HepG2 (cell line): ENCODE measurements around the gene VSX1. TPM values are rescaled to one million over a fixed set of nuclear protein-coding genes. Genes with fewer than 3 reads are reported as not detected.

Source experiments
- ATAC-seq: fragments of 200-7000 bp; cut with Tn5 transposase; 3 replicates; pipeline ENCODE4 v1.9.1; 2020; ENCODE audit warnings: mild to moderate bottlenecking, moderate library complexity
- BruUV-seq: library from RNA; stranded (reverse); fragments of 400-500 nt; replicated peaks from 2 replicates; lab custom pipeline; 2021; lab: Mats Ljungman, UMichigan
- CTCF ChIA-PET: fragments of 300-600 bp; formaldehyde crosslinking; extraction: SDS; loops from one replicate; lab custom pipeline; 2021; ENCODE audit warnings: low total read pairs, inconsistent platforms, low intra/inter-chr PET ratio; lab: Yijun Ruan, JAX
- POLR2A ChIA-PET: fragments of 350-600 bp; sonication (Branson Sonifier 250); formaldehyde crosslinking; loops from one replicate; lab custom pipeline; 2020; ENCODE audit warnings: antibody characterized with exemption, inconsistent platforms; lab: Yijun Ruan, JAX
- DNase-seq: peaks from one replicate; pipeline ENCODE4 v3.0.0-alpha.2; 2015; ENCODE audit warnings: low spot score
- FAIRE-seq: peaks from 3 replicates; lab custom pipeline; 2011; peaks lifted over from hg19 to GRCh38; lab: Jason Lieb, UNC
- H2AFZ ChIP-seq: one replicate; pipeline ENCODE4 v1.6.1; 2011; ENCODE audit warnings: low read length, inconsistent platforms
- H3K27ac ChIP-seq: fragments of 300-600 bp; 3 replicates; pipeline ENCODE4 v1.8.0; 2011; ENCODE audit warnings: mixed run types, mild to moderate bottlenecking, mixed read lengths, low read length, inconsistent platforms; ENCODE audit not compliant: insufficient read depth; ENCODE audit errors: extremely low read length
- H3K27me3 ChIP-seq, 2 experiments: fragments of 200-600 bp in 1 of 2; 2 replicates in 1 of 2; 3 replicates in 1 of 2; pipeline versions ENCODE4 v1.6.0 to v1.8.0; 2011; ENCODE audit warnings: low read length in 2 of 2, mild to moderate bottlenecking in 2 of 2, moderate library complexity in 2 of 2, inconsistent platforms in 1 of 2; ENCODE audit not compliant: insufficient read depth in 2 of 2, control insufficient read depth in 1 of 2
- H3K36me3 ChIP-seq, 2 experiments: fragments of 200-600 bp in 1 of 2; replicated peaks in 1 of 2; 2 replicates in 1 of 2; 3 replicates in 1 of 2; pipeline versions ENCODE4 v1.5.1 to v1.8.0; 2011; ENCODE audit warnings: low read length in 2 of 2, inconsistent platforms in 1 of 2; ENCODE audit not compliant: insufficient read depth in 2 of 2, control insufficient read depth in 1 of 2
- H3K4me1 ChIP-seq: 2 replicates; pipeline ENCODE4 v1.5.1; 2012; ENCODE audit warnings: low read length, inconsistent platforms; ENCODE audit not compliant: insufficient read depth
- H3K4me2 ChIP-seq: 2 replicates; pipeline ENCODE4 v1.6.0; 2011; ENCODE audit warnings: low read depth, low read length, inconsistent platforms
- H3K4me3 ChIP-seq, 3 experiments: fragments of 200-600 bp in 1 of 3; sonication (generic), shearing (Covaris generic) in 1 of 3; replicated peaks in 1 of 3; 2 replicates each; pipeline ENCODE4 v1.5.1; 2011 to 2016; ENCODE audit warnings: low read length in 3 of 3, inconsistent platforms in 2 of 3, low read depth in 2 of 3, mild to moderate bottlenecking in 2 of 3, control low read depth in 1 of 3, mixed read lengths in 1 of 3; ENCODE audit not compliant: insufficient read depth in 1 of 3
- H3K79me2 ChIP-seq: one replicate; pipeline ENCODE4 v1.6.1; 2011; ENCODE audit warnings: low read length, inconsistent platforms; ENCODE audit not compliant: insufficient read depth
- H3K9ac ChIP-seq: 2 replicates; pipeline ENCODE4 v1.6.0; 2011; ENCODE audit warnings: mild to moderate bottlenecking, low read depth, low read length, inconsistent platforms; ENCODE audit not compliant: insufficient read depth
- H3K9me3 ChIP-seq: 2 replicates; pipeline ENCODE4 v1.5.1; 2012; ENCODE audit warnings: mild to moderate bottlenecking, low read length
- H4K20me1 ChIP-seq: 2 replicates; pipeline ENCODE4 v1.6.0; 2011; ENCODE audit warnings: inconsistent platforms, mild to moderate bottlenecking, low read length, moderate library complexity; ENCODE audit not compliant: insufficient read depth
- CBFB ChIP-seq: sonication (generic); formaldehyde crosslinking; IDR thresholded peaks from 2 replicates; pipeline ENCODE4 v1.4.0; 2020; ENCODE audit warnings: missing genetic modification reagents
- EED ChIP-seq: sonication (generic); formaldehyde crosslinking; IDR thresholded peaks from 2 replicates; pipeline ENCODE4 v1.5.0; 2020; ENCODE audit warnings: mild to moderate bottlenecking, missing genetic modification reagents
- FOXP1 ChIP-seq, 2 experiments: fragments of 450-650 bp in 1 of 2; IDR thresholded peaks; 2 replicates each; pipeline ENCODE4 v1.6.1; 2017 to 2018; ENCODE audit warnings: antibody characterized with exemption in 1 of 2
- JUND ChIP-seq: sonication (generic); formaldehyde crosslinking; IDR thresholded peaks from 2 replicates; pipeline ENCODE4 v1.8.0; 2022; ENCODE audit warnings: mild to moderate bottlenecking, missing genetic modification reagents
- PBX3 ChIP-seq: sonication (generic); formaldehyde crosslinking; IDR thresholded peaks from 2 replicates; pipeline ENCODE4 v1.8.1; 2023; ENCODE audit warnings: missing genetic modification reagents, inconsistent platforms, borderline replicate concordance
- REXO4 ChIP-seq: sonication (generic); formaldehyde crosslinking; IDR thresholded peaks from 2 replicates; pipeline ENCODE4 v1.8.0; 2022; ENCODE audit warnings: missing genetic modification reagents, mild to moderate bottlenecking, borderline replicate concordance
- RFXAP ChIP-seq: sonication (generic); formaldehyde crosslinking; IDR thresholded peaks from 2 replicates; pipeline ENCODE4 v1.4.0; 2020; ENCODE audit warnings: missing genetic modification reagents, borderline replicate concordance
- SAFB2 ChIP-seq: sonication (generic); formaldehyde crosslinking; IDR thresholded peaks from 2 replicates; pipeline ENCODE4 v1.5.1; 2020; ENCODE audit warnings: missing genetic modification reagents, low read depth, mild to moderate bottlenecking, borderline replicate concordance
- TEAD2 ChIP-seq: sonication (generic); formaldehyde crosslinking; IDR thresholded peaks from 2 replicates; pipeline ENCODE4 v1.9.0; 2021; ENCODE audit warnings: missing genetic modification reagents
- TFE3 ChIP-seq: IDR thresholded peaks from 2 replicates; pipeline ENCODE4 v1.6.1; 2016
- ZBTB26 ChIP-seq: IDR thresholded peaks from 2 replicates; pipeline ENCODE4 v1.6.1; 2016; ENCODE audit warnings: missing compliant biosample characterization, missing genetic modification reagents, borderline replicate concordance
- ZFAT ChIP-seq: sonication (generic); formaldehyde crosslinking; conservative IDR thresholded peaks from 2 replicates; pipeline ENCODE4 v1.8.1; 2023; ENCODE audit warnings: missing genetic modification reagents, inconsistent platforms
- ZFP36 ChIP-seq: fragments of 150-350 bp; IDR thresholded peaks from 2 replicates; pipeline ENCODE4 v1.6.1; 2018; ENCODE audit warnings: borderline replicate concordance, low read length, low read depth; ENCODE audit not compliant: partially characterized antibody
- ZFP91 ChIP-seq: sonication (generic); formaldehyde crosslinking; IDR thresholded peaks from 2 replicates; pipeline ENCODE4 v1.9.0; 2022; ENCODE audit warnings: missing genetic modification reagents, mild to moderate bottlenecking, borderline replicate concordance
- ZNF512B ChIP-seq: sonication (generic); formaldehyde crosslinking; IDR thresholded peaks from 2 replicates; pipeline ENCODE4 v1.5.1; 2020; ENCODE audit warnings: missing genetic modification reagents, mild to moderate bottlenecking, borderline replicate concordance
- ZNF616 ChIP-seq: sonication (generic); formaldehyde crosslinking; IDR thresholded peaks from 2 replicates; pipeline ENCODE4 v1.5.0; 2020; ENCODE audit warnings: low read depth, mild to moderate bottlenecking, missing genetic modification reagents
- ZNF619 ChIP-seq: sonication (generic); formaldehyde crosslinking; IDR thresholded peaks from 2 replicates; pipeline ENCODE4 v1.4.0; 2020; ENCODE audit warnings: mild to moderate bottlenecking, missing genetic modification reagents
- WGBS: methylation state at CpG from one replicate; pipeline ENCODE4 v1.1.6; 2017; ENCODE audit warnings: low lambda C conversion rate; 5-methylcytosine and 5-hydroxymethylcytosine counted together
- in situ Hi-C: cut with HindIII; loops from 2 replicates; pipeline ENCODE4 v1.10.0; 2017; ENCODE audit warnings: low pct_unique_long_range_greater_than_20kb; ENCODE audit not compliant: extremely low pct_ligation_motif_present
- intact Hi-C: fragments of 100-400 bp; cut with micrococcal nuclease; formaldehyde crosslinking; loops from one replicate; pipeline ENCODE4 v1.10.0; 2022; ENCODE audit not compliant: unreplicated experiment
- polyA plus RNA-seq, 8 experiments: library from polyadenylated mRNA; depleted of rRNA in 3 of 8; stranded (reverse) in 7 of 8; unstranded in 1 of 8; fragments of >200 nt; fragmentation: Illumina TruSeq in 4 of 8; extraction: Trizol in 4 of 8; gene quantifications; 2 replicates each; pipeline versions ENCODE4 v1.2.1 to v1.2.3, GENCODE V29; 2011 to 2016; ENCODE audit warnings: low read depth in 4 of 8, missing spikeins in 1 of 8, mixed read lengths in 1 of 8; ENCODE audit not compliant: insufficient read depth in 1 of 8
- total RNA-seq, 5 experiments: library from RNA; depleted of rRNA; stranded (reverse); fragments of >200 nt; fragmentation: Illumina TruSeq; extraction: Trizol; gene quantifications; 2 replicates each; pipeline ENCODE4 v1.2.3, GENCODE V29; 2016; ENCODE audit warnings: low read depth in 1 of 5

The VSX1 gene
- total and polyA plus RNA-seq, 2 of the 13 experiments (the other 11 are each of a cell fraction or from before 2014, with no cell fraction given): 0.04 TPM; not detected in 1

GRCh38 chr20:25120457-25120856 is 38.5 kb upstream of the VSX1 start:
- intact Hi-C loops: no loop called here
- no peak overlapping the region for H3K4me2 ChIP-seq
- no peaks in the 10 kb centered on the region for H4K20me1 ChIP-seq
- in situ Hi-C loops: no loop called here
- H3K36me3 ChIP-seq: no peaks in the 10 kb centered on the region
- ATAC-seq: no peak
- peaks cover 4 to 15% of the 10 kb centered on the region in 2 experiments; a peak in 4 of 5 replicates for H3K27me3 ChIP-seq
- CTCF ChIA-PET: no interaction called here
- H3K4me3 ChIP-seq: no peak overlapping the region
- H2AFZ ChIP-seq: no peak overlapping the region
- no peaks in the 10 kb centered on the region for H3K9me3 ChIP-seq
- 4% methylated on average over 3 of the region's 3 CpGs for WGBS
- POLR2A ChIA-PET: no interaction called here
- no peak overlapping the region for H3K27ac ChIP-seq
- no peaks in the 10 kb centered on the region for H3K79me2 ChIP-seq
- BruUV-seq: no TSS peak
- no peak overlapping the region for H3K9ac ChIP-seq
- no peak for FAIRE-seq
- peaks cover 10% of the 10 kb centered on the region for H3K4me1 ChIP-seq
- no peak for DNase-seq
- no peak for TF ChIP-seq ZNF619 (CRISPR knock-in tag)
- no peak for TF ChIP-seq ZFAT (CRISPR knock-in tag)
- no peak for TF ChIP-seq ZBTB26 (CRISPR knock-in tag)
- no peak for TF ChIP-seq EED (CRISPR knock-in tag)
- no peak for TF ChIP-seq JUND (CRISPR knock-in tag)
- no peak for TF ChIP-seq ZFP91 (CRISPR knock-in tag)
- TF ChIP-seq TEAD2: no peak
- no peak for TF ChIP-seq TFE3 (CRISPR knock-in tag)
- no peak for TF ChIP-seq RFXAP (CRISPR knock-in tag)
- no peak for TF ChIP-seq PBX3 (CRISPR knock-in tag)
- TF ChIP-seq SAFB2 (CRISPR knock-in tag): no peak
- TF ChIP-seq FOXP1 (IDR thresholded peaks at IDR 0.05): no peak
- no peak for TF ChIP-seq FOXP1 (CRISPR knock-in tag; IDR thresholded peaks at IDR 0.05)
- no peak for TF ChIP-seq ZNF512B (CRISPR knock-in tag)
- TF ChIP-seq ZFP36: no peak
- no peak for TF ChIP-seq REXO4 (CRISPR knock-in tag)
- no peak for TF ChIP-seq CBFB (CRISPR knock-in tag)
- no peak for TF ChIP-seq ZNF616 (CRISPR knock-in tag)
